KBM-7 (cell line): ENCODE results near the gene F7.

Experiments
- DNase-seq: peaks from one replicate; pipeline ENCODE4 v3.0.0-alpha.2; 2015
- in situ Hi-C: fragments of 300-500 bp; cut with MboI; formaldehyde crosslinking; loops from 2 replicates; pipeline ENCODE4 v1.14.3; 2020; ENCODE audit warnings: low sequenced_read_pairs, low pct_unique_long_range_greater_than_20kb, mixed read lengths

Gene F7

GRCh38 chr13:113123226-113124201 lies 17.9 kb downstream of the F7 start:
- in situ Hi-C loops = no loop called here
- no peak for DNase-seq

GRCh38 chr13:113124211-113124970 lies 18.8 kb downstream of the F7 start:
- no peak for DNase-seq
- in situ Hi-C loops = no loop called here

GRCh38 chr13:113125506-113126264 lies 20.1 kb downstream of the F7 start:
- in situ Hi-C loops = no loop called here
- DNase-seq = no peak

GRCh38 chr13:113126265-113127150 lies 20.9 kb downstream of the F7 start:
- in situ Hi-C loops = no loop called here
- DNase-seq = no peak

- in situ Hi-C loops = no loop called here
- DNase-seq = no peak
These were observed 23.9 kb downstream of the F7 start for GRCh38 chr13:113129480-113129879.

GRCh38 chr13:113129921-113130750 lies 24.5 kb downstream of the F7 start:
- no peak for DNase-seq
- in situ Hi-C loops = no loop called here

- no peak for DNase-seq
- in situ Hi-C loops = no loop called here
These were observed 29.7 kb downstream of the F7 start for GRCh38 chr13:113135281-113135760.

- in situ Hi-C loops = no loop called here
- no peak for DNase-seq
These were observed 32.2 kb downstream of the F7 start for GRCh38 chr13:113137691-113138298.

- in situ Hi-C loops = no loop called here
- DNase-seq = no peak
These were observed 33.4 kb downstream of the F7 start for GRCh38 chr13:113138792-113139551.

- in situ Hi-C loops = no loop called here
- DNase-seq = no peak
These were observed 34.0 kb downstream of the F7 start for GRCh38 chr13:113139577-113139976.

GRCh38 chr13:113140677-113141600 lies 35.3 kb downstream of the F7 start:
- no peak for DNase-seq
- in situ Hi-C loops = no loop called here

- in situ Hi-C loops = no loop called here
These were observed 36.0 kb downstream of the F7 start for GRCh38 chr13:113141601-113141970.

GRCh38 chr13:113142876-113143275 lies 37.3 kb downstream of the F7 start:
- no peak for DNase-seq
- in situ Hi-C loops = no loop called here

More at GRCh38 chr13:113141601-113141970, 36.0 kb downstream of the F7 start:
- DNase-seq = no peak

- in situ Hi-C loops = no loop called here
- DNase-seq = no peak
These were observed 38.1 kb downstream of the F7 start for GRCh38 chr13:113143466-113144254.

GRCh38 chr13:113144255-113144629 lies 38.7 kb downstream of the F7 start:
- DNase-seq = no peak
- in situ Hi-C loops = no loop called here
